GM19438 (cell line): ENCODE results near the gene FASLG.
"Not testable (repeated sequence)": the region's sequence is repeated elsewhere in the genome, so short reads cannot be mapped to it uniquely, and the experiment has no call there.

Experiments
- ATAC-seq: cut with Tn5 transposase; IDR thresholded peaks from one replicate; pipeline ENCODE4 v1.9.1; 2021; ENCODE audit warnings: low read depth; ENCODE audit not compliant: unreplicated experiment

FASLG gene, protein sequence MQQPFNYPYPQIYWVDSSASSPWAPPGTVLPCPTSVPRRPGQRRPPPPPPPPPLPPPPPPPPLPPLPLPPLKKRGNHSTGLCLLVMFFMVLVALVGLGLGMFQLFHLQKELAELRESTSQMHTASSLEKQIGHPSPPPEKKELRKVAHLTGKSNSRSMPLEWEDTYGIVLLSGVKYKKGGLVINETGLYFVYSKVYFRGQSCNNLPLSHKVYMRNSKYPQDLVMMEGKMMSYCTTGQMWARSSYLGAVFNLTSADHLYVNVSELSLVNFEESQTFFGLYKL

DNA sequence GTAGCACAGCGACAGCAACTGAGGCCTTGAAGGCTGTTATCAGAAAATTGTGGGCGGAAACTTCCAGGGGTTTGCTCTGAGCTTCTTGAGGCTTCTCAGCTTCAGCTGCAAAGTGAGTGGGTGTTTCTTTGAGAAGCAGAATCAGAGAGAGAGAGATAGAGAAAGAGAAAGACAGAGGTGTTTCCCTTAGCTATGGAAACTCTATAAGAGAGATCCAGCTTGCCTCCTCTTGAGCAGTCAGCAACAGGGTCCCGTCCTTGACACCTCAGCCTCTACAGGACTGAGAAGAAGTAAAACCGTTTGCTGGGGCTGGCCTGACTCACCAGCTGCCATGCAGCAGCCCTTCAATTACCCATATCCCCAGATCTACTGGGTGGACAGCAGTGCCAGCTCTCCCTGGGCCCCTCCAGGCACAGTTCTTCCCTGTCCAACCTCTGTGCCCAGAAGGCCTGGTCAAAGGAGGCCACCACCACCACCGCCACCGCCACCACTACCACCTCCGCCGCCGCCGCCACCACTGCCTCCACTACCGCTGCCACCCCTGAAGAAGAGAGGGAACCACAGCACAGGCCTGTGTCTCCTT is at the start of gene FASLG:
Gene FASLG (plus strand): TSS at position 233 of the 583 bp plus-strand sequence. CDS start 99 bp downstream, at position 332.
- ATAC-seq = no peak

DNA sequence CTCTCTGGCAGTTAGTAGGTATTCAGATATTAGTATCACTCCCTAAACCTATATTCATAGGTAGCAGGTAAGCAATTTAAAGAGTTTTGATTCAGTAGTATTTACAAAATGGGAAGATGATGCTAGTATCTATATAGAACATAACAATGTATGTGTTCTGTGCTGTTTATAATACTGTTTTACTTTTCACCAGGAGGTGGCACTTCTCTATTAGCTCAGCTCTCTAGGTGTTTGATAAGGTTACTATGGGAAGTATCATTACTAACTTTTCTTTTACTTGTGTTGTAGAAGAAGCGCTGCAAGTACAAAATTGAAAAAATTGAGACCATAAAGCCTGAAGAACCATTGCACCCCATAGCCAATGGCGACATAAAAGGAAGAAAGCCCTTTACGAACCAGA is 49.4 kb upstream of the FASLG start:
- ATAC-seq = no peak

DNA sequence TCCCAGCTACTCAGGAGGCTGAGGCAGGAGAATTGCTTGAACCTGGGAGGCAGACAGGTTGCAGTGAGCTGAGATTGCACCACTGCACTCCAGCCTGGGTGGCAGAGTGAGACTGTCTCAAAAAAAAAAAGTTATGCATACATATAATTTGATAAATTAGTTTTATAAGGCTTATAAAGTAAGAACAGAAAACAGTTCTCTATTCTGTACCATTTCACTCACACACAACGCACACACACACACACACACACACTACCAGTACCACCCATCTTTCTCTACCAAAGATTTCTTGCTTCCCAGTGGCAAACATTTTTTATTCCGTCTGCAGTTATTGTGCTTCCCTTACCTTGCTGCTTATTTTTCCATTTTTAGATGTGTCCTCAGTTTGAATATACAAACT is 46.4 kb upstream of the FASLG start:
- no peak for ATAC-seq

DNA sequence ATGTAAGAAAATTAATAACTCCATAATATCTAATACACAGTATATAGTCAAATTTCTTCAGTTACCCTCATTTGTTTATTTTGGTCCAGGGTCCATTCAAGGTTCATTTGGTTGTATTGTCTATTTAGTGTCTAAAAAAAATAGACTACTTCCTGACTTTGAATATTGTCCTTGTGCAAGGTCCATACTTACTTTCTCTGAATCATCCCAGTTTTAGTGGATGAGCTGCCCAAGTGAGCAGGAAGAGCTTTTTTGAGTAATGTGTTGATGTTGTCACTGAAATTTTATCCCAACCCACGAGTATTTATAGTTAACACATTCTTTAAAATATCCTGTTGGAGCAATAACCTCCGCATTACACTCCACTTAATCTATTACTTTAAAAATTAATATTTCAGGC is 45.6 kb upstream of the FASLG start:
- no peak for ATAC-seq

DNA sequence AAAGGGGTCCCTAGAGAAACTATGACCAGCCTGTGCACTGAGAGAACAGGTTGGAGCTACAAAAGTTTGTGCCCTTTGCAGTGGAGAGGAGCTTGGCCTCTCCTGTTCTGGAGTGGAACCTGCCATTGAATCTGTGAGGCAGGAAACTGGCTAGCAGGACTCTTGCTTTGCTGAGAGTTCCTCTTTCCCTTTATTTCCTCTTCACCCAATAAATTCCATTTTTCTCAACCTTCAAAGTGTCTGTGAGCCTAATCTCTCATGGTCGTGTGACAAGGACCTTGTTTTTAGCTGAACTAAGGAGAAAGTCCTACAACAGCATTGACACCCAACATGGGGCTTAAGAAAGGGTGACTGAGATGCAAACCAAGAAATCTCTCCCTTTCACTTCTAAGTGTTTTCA is 42.7 kb upstream of the FASLG start:
- ATAC-seq = no peak

DNA sequence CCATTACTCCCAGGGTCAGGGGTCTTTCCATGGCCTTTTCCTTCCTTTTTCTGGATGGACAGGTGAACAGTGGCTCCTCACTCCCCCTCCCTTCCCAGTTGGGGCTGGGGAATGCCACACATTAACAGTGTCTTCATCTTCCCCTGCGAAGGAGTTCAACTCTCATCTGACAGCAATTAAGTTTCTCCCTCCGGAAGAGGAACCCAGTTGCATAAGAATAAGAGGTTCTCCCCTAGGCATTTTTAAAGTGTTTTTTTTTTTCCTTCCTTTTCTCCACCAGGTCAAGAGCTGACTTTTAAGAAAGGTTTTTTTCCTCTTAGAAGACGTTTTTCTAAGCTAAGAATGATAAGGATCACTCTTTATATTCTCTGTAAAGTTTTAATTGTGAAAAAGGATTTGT is 42.3 kb upstream of the FASLG start:
- ATAC-seq = no peak

DNA sequence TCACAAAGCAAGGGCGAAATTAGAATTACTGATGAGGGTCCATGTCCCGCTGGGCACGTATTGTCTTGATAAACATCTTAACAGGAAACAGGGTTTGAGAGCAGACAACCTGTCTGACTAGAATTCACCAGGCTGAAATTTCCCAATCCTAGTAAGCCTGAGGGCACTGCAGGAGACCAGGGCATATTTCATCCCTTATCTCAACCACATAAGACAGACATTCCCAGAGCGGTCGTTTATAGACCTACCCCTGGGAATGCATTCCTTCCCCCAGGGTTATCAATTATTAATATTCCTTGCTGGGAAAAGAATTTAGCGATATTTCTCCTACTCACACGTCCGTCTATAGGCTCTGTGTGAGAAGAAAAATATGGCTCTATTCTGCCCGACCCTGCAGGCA is 38.3 kb upstream of the FASLG start:
- ATAC-seq = not testable (repeated sequence)

DNA sequence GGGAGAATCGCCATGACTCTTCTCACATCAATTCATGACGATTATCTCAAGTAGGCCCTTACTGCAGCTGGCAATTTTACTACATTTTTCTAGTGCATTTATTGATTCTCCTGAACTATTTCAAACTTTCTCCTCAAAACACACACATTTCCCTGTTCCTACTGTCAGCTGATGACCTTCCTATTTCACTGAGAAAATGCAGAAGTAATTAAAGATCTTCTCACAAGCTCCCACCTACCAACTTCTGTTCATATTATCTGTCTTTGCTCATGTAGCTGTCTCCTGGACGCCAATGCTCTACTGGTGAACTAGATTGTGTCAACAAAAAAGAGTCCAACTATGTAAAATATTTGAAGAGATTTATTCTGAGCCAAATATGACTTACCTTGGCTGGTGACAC is 36.4 kb upstream of the FASLG start:
- no peak for ATAC-seq

DNA sequence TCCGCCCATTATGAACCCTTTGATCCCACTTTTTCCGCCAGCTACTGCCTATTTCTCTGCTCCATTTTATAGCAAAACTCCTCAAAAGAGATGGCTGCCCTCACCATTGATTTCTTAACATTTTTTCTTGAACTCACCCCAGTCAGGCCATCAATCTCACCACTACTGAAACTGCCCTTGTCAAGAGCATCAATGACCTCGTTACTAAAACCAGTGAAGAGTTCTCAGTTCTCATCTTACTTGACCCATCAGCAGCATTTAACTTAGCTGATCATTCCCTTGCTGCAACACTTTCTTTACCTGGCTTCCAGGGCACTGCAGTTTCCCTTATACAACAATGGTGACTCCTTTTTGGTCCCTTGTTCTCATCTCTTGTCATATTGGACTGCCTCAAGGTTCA is 35.2 kb upstream of the FASLG start:
- ATAC-seq = no peak

DNA sequence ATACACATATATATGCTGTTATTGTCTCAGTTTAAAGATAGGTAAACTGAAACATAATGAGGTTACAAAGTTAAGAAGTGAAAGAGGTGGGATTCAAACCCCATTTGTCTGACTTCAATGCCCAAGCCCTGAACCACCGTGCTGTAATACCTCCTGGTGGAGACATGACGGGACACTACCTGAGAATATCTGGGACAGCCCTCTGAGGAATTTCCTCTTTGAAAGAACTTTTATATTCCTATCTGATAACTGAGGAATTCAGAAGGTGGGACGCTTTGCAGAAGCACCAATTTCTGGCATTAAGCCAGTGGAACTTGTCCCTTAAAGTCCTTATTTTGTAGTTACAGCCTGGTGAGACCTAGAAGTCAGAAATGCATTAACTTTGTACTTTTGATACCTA is 32.1 kb upstream of the FASLG start:
- no peak for ATAC-seq

DNA sequence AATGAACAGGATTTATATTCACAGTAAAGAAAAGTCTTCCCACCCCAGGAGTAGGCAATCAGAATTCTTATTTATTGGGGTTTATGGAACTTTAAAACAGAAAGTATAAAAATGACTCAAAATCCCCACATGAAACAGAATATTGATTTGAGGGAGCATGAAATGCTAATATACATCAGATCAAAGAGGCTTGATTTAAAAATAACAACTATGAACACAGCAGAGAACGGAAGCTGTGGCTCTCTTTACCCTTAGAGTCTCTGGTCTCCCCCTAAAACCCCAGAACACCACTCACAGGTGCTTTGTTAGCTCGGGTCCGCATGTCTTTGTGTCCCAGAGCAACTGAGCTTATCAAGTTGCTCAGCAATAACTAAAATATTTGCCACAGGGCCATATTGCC is 31.2 kb upstream of the FASLG start:
- ATAC-seq = no peak

DNA sequence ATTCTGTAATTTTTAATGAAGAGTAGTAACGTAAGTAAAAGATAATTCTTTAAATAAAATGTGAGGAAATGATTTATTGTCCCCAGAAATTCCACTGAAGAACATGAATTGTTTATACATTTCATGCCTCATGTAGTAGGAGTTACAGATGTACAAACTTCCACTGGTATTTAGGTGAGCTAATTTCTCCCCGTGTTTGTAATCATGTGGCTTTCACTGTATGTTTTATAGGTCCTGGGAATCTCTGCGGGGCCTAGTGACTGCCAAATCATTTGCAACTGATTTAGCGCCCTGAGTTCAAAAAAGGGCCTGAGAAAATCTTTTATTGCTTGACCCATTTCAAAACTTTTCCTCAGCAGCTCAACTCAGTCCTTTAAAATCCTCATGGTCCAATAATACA is 30.5 kb upstream of the FASLG start:
- ATAC-seq = no peak

DNA sequence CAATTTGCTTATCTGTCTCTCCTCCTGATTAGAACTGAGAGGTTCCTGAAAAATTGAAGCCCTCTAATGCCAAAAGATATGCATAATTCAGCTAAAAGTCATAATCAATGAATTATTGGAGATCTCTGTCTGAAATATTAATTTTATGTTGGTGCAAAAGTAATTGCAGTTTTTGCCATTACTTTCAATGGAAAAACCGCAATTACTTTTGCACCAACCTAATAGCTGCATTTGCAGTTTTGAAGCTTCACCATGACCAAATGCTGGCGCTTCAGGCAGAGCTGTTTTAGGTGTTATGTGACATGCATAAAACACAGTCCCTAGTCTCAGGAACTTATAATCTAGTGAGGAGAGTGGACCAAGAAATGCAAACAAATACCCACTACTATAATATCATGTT is 29.7 kb upstream of the FASLG start:
- ATAC-seq = no peak

DNA sequence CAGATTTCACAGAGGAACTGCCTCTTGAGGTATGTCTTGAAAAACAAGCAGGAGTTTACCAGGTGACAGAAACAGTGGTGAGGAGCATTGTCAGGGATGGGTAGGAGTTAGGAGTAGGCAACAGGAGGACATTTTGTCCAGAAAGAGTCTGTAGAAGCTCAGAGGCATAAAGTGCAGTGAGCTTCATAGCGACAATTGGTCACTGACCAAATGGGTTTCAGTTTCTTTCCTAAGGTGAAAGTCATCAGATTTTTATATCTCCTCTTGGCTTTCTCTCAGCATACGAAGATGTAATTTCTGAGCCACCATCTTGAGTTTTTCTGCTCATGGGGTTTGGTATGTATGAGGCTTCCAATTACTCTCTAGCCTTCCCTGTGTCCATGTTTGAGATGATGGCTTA is 29.3 kb upstream of the FASLG start:
- ATAC-seq = no peak

DNA sequence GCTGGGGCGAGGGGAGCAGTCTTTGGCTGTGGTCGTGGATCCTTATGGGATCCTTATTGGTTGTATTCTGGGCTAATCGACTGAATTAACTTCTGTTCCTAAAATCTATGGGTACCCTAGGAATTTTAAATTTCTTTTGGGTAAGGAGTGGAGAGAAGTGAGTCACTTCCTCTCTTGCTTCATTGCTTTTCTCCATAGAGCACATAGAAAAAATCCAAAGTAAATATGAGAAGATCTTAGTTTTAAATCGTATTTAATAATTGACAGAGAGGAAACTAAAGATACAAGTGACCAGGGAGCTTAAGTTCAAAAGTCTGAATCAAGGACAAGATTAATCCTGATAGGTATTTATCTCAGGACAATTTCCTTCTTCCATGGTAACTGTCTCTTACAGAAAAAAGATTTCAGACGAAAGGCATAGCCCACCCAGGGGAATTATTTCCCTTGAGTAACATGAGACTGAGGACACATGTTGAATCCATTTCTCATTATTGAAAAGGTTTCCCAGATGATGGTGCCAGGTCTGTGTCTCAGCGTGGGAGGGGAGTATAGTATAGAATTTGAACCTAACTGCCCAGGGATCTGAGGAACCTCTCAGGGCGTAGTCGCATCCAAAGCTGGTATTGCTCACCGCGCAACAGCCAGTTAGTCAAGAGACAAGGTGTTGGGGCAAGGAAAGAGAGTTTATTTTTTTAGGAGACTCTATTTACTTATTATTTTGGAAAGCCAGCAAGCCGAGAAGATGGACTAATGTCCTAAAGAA is 28.7 kb upstream of the FASLG start:
- ATAC-seq = no peak

DNA sequence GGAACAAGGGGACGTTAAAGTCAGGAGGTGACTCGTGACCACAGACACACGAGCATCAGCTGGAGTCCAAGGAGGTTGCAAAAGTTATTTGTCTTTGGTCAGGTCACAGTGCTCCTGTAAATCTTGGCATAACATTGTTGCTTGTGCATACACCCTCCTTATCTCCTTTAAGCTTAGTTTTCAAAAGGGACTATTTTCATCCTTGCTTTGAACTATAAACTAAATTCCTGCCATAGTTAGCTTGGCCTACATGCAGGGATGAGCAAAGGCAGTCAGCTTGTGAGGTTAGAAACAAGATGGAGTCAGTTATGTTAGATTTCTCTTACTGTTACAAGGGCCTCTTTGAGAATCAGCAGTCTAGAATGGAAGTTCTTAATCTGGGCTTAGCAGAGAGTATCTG is 28.0 kb upstream of the FASLG start:
- ATAC-seq = no peak

DNA sequence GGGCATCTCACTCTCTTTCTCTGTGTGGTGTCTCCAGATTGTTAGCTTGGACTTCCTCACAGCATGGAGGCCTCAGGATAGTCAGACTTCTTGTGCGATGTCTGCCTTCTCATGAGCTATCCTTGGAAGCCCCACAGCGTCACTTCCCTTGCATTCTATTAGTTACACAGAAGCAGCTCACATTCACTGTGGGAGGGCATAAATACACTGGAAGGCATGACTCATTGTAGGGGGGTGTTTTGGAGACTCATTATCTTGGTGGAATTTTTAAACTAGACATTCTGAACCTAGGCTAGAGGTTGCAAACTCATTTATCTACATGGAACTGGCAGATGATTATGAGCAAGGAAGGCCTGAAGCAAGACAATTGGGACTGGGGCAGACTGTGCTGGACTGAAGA is 21.4 kb upstream of the FASLG start:
- ATAC-seq = no peak

DNA sequence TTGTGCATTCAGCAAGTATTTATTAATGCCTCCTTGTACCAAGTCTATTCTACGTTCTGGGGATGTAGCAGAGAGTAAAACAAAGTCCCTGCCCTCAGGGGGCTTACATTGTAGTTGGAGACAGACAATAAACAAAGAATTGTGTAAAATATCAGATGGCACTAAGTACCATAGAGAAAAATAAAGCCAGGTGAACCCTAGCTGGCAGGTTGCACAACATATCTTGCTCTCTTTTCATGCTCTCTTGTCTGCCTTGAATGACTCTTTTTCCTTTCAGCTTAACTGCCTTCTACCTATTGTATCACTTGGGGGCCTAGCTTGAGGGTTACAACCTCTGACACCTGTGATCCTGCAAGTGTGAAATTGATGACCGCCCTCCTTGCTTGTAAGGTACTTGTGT is 20.7 kb upstream of the FASLG start:
- ATAC-seq = no peak

DNA sequence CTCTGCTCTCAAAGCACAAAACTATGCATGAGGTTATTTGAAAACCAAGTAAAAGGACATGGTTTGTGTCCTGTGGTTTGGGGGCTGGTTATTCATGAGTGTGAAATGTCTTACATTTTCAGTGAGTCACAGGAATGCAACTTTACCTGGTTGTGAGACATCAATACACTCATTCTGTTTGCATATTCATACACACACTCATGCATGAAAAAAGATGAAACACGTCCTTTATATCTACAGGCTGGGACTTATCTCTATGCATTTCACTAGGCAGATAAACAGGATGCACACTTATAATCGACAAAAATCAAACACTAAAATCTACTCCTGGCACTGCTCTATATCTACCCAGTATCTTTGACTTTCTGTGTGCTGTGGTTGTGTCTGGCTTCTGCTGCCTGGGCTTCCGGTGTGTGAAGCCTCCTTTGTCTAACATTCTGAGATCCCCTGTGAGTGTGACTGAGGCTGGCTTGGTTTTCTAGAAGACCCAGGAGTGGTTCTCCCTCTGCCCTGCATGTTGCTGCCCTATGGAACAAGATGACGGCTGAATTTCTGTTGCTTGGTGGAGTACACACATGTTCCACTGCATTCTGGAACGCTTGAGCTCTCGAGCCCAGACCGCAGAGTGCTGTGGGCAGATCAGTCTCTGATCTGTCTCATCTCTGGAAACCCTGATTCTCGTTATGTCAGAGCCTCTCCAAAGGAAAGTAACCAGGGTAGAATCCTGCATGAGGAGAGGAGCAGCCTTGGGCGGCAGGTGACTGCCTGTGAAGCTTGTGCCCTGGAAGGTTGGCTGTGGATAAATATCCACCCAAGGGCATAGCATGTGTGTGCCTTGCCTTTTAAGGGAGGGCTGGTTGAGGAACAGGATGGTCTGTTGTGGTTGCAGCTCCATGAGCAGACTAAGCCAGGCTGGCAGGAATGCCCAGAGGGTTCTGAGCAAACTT is 19.7 kb upstream of the FASLG start:
- peak; percentile 71 for ATAC-seq

DNA sequence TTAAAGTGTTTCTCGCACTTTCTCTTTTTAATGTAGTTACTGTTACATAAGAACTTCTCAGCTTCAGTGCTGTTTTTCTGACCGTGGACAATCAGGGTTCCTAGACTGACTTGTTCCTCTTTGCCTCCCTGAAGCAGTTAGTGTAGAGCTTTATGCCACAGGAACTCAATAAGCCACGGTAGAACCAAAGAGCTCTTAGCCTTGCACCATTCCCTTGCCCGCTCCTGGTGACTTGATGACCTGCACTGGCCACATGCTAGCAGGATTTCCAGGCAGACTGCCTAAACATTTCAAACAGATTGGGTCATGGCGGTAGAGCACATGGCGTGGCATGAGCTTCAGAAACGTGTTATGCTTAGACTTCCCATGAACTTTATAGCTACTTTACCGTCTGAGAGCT is 18.8 kb upstream of the FASLG start:
- no peak for ATAC-seq

DNA sequence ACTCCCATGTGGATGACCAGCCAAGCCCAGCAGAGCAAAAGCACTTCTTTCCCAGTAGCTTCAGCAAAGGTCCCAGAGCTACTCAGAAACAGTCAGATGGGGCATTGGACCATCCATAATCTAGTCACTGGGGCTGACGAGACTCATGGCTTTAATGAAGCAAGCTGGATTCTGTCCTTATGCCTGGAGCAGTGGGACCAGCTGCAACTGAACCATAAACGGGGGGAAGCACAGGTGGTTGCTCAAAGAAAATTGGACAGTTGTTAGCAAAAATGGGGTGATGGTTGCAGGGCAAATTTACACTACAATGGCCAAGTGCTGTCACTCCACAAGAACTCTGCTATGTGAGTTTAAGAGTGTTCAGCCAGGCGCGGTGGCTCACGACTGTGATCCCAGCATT is 17.4 kb upstream of the FASLG start:
- ATAC-seq = no peak
